AG09309 (cell line): ENCODE data around the gene SGSM1.

Experiments
- DNase-seq: peaks from one replicate; pipeline ENCODE4 v3.0.0-alpha.2; 2010; ENCODE audit warnings: low read depth
- H3K4me3 ChIP-seq: 2 replicates; pipeline ENCODE4 v1.5.1; 2011; ENCODE audit warnings: mild to moderate bottlenecking, low read depth, low read length, moderate library complexity; ENCODE audit not compliant: control insufficient read depth
- TF ChIP-seq, protein P1 (sequence below): IDR thresholded peaks from 2 replicates; pipeline ENCODE4 v1.5.1; 2011; ENCODE audit warnings: mild to moderate bottlenecking, low read depth, low read length, inconsistent platforms; ENCODE audit not compliant: insufficient read depth, control insufficient read depth; ENCODE audit errors: missing control alignments

Gene SGSM1

DNA sequence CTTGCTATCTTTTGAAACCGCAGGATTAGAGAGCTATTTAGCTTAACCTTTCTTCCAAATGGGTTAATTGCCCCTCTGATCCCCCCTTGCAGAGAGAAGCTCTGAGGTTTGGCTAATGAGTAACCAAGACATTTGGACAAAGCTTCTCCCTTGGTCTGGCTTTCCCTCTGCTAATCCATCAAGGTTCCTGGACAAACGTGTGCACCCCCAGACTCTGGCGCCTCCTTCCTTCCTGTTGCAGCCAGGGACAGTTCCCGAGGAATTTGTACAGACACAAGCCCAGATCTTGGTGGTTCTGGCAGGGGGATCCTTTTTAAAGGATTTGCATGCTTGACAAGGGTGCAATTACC, 148.1 kb downstream of the SGSM1 start:
- H3K4me3 ChIP-seq: no peak overlapping the region
- no peak for DNase-seq
- TF ChIP-seq, protein P1, sequence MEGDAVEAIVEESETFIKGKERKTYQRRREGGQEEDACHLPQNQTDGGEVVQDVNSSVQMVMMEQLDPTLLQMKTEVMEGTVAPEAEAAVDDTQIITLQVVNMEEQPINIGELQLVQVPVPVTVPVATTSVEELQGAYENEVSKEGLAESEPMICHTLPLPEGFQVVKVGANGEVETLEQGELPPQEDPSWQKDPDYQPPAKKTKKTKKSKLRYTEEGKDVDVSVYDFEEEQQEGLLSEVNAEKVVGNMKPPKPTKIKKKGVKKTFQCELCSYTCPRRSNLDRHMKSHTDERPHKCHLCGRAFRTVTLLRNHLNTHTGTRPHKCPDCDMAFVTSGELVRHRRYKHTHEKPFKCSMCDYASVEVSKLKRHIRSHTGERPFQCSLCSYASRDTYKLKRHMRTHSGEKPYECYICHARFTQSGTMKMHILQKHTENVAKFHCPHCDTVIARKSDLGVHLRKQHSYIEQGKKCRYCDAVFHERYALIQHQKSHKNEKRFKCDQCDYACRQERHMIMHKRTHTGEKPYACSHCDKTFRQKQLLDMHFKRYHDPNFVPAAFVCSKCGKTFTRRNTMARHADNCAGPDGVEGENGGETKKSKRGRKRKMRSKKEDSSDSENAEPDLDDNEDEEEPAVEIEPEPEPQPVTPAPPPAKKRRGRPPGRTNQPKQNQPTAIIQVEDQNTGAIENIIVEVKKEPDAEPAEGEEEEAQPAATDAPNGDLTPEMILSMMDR: no peak

DNA sequence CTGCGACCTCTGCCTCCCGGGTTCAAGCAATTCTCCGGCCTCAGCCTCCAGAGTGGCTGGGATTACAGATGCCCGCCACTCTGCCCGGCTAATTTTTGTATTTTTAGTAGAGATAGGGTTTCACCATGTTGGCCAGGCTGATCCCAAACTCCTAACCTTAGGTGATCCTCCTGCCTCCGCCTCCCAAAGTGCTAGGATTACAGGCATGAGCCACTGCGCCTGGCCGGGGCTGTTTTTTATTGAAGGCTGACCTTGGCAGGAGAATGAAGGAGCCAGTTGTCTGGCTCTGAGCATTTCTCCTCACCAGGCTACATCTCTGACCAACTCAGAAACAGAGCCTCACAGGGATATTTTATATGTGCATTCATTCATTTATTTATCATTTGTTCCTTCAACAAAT, 148.8 kb downstream of the SGSM1 start:
- TF ChIP-seq, protein P1: no peak
- no peak for DNase-seq
- no peak overlapping the region for H3K4me3 ChIP-seq

DNA sequence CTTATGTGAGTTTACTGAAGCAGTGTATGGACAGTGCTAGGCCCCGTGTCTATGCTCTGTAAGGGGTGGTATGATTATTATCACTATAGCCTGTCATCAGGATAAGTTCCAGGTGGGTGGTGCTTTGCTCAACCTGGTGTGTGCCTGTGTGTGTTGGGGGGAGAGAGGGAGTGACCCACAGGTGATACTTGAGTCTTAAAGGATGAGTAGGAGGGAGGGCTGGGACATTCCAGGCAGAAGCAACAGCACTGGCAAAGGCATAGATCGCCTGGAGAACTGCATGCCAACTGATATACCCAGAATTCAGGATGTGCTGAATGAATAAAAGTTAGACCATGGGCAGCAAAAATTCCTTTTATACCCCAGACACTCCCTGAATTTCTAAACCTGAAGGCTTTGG, 151.0 kb downstream of the SGSM1 start:
- H3K4me3 ChIP-seq: no peak overlapping the region
- no peak for DNase-seq
- TF ChIP-seq, protein P1: no peak

DNA sequence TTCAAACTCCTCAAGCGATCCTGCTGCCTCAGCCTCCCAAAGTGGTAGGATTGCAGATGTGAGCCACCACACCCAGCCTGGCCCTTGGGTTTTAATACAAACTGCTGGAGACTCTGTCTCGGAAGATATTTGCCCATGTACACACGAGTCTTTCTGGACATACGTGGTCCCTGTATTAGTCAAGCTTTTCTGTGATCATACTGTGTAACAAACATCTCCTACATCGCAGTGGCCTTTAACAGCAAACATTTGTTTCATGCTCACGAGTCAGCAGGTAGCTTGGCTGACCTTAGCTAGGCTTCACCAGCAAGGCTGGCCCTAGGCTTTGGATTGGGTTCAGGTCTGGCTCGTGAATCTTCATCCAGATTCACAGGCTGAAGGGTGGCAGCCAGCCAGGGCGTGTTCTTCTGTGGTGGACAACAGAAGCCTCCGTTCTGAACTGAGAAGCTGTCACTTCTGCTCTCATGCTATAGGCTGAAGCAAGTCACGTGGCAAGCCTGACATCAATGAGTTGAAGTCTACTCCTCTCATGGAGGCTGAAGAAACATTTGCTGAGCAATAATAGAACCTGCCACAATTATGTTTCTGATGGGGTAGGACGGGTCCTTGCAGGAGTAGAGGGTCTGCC, 155.3 kb downstream of the SGSM1 start:
- H3K4me3 ChIP-seq: no peak overlapping the region
- TF ChIP-seq, protein P1: no peak
- DNase-seq: no peak

DNA sequence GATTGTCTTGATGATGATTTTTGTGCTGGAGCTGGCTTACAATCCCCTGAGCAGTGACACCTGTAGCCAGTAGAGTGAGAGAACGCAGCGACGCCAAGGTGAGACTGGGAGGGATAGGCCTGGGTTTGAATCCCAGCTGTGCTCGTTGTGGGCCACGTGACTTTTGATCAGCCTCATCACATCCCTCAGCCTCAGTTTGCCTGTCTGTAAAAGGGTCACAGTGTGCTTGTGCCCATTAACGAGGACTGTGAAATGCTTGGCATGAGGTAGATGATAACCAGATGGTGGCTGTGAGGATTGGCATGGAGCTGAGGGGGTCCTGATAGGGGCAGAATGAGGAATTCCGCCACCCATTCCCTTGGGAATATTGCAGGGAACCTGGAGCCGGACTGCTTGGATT, 156.1 kb downstream of the SGSM1 start:
- TF ChIP-seq, protein P1: no peak
- DNase-seq: no peak
- H3K4me3 ChIP-seq: no peak overlapping the region

DNA sequence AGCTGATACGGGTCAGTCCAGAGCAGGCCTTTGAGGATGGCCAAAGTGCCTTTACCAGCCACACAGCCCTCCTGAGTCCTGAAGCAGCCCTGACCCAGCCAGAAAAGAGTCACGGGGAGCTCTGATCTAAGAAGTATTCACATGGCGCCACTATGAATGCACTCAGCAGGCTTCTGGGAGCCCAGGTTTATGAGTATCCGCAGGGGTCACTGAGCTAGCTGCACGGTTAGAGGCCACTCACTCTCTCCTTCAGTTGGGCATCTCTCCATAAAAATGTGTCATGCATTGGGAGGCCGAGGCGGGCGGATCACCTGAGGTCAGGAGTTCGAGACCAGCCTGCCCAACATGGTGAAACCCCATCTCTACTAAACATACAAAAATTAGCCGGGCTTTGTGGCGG, 156.8 kb downstream of the SGSM1 start:
- H3K4me3 ChIP-seq: no peak overlapping the region
- DNase-seq: no peak
- TF ChIP-seq, protein P1: no peak

DNA sequence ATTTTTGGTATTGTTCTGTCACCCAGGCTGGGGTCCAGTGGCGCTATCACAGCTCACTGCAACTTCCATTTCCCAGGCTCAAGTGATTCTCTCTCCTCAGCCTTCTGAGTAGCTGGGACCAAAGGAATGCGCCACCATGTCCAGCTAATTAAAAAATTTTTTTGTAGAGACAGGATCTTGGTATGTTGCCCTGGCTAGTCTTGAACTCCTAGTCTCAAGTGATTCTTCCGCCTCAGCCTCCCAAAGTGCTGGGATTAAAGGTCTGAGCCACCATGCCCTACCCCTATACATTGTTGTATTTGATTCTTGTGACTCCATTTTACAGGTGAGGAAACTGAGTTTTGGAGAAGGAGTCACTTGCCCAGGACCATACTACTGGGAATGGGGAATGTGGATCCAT, 158.4 kb downstream of the SGSM1 start:
- TF ChIP-seq, protein P1: no peak
- H3K4me3 ChIP-seq: no peak overlapping the region
- no peak for DNase-seq
